Measurements from ENCODE around the gene RFTN1.
"Not testable (repeated sequence)": the region's sequence is repeated elsewhere in the genome, so short reads cannot be mapped to it uniquely, and the experiment has no call there.

Gene RFTN1

DNA sequence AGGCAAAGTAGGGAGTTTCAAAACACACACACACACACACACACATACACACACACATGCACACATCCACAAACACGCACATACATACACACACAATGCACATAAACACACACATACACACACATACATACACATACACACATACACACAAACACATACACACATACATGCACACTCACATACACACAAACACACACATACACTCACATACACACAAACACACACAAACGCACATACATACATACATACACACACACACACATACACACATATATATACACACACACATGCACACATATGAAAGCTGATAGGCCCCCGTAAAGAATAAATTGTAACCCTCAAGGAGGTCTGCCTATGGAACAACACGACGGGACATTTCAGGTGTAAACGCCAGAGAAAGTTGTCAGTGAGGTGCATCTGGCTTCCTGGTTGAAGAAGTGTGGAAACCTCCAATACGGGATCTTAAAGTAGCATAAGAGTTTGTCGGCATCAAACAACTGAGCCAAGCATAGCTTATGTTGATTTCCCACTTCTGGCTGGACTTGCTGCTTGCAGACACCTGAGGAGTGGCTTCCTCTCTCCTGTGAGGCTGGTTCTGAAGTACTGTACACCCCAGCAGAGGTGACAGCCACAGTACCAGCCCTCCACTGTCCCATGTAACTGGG is 5.8 kb downstream of the RFTN1 start:
- no peak for DNase-seq (ENCODE audit: low read depth in 3 of 3)

DNA sequence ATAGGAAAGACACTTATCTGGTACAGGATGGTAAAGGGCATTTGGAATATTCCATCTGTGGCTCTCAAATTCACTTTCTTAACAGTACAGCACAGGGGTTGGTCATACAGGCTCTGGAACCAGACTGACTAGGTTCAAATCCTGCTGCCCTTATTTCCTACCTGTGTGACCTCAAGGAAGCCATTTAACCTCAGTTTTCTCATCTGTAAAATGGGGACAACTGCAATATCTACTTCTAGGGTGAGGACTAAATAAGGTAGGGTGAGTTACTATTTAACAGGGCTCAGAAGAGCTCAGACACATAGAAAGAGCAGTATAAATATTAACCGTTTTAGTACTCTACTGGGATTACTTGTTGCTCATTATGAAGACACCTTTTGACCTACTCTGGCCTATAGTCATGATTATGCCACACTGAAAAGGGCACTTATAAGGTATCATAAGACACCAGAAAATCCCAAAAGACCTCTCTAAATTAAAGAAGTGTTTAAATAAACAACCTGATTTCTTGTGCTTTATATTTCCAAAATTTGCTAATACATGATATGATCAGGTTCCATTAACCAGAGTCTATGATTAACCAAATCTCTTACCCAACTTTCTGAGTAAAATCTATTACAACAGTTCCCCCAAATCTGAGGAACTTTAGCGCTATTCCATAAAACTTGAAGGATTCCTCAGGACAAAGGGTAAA is 6.5 kb downstream of the RFTN1 start:
- DNase-seq (ENCODE audit: low read depth in 3 of 3): no peak

DNA sequence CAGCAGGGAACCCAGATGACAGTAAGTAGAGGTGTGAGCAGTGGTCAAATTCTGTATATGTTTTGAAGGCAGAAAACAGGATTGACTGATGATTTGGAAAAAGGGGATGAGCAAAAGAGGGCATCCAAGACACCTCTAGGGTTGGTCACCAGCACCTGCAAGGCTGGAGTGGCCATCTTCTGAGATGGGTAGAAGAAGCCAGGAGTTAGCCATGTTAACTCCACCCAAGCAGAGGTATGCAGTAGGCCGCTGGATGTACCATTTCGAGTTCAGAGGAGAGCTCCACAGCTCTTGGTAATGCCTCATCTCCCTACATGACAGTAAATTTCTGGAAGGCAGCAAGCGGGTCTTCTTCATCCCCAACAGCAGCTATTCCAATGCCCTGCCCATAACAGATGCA is 7.0 kb downstream of the RFTN1 start:
- DNase-seq (ENCODE audit: low read depth in 3 of 3): no peak

DNA sequence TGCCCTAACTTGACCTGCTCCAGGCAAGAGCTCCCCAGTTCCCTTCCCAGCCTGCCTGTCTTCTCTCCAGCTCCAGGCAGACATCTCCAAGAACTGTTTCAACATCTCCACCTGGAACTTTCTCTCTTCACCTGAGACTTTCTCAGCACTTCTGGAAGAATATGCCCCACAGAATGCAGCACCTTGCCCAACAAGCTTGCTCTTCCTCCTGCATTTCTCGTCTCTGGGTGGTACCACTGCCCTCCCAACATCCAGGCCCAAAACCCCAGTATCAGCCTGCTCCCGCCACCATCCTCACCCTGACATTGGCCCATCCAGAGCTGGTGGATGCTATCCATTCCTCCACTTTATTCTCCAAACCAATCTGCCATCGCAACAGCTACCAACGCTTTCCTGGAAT is 8.8 kb downstream of the RFTN1 start:
- DNase-seq (ENCODE audit: low read depth in 3 of 3): no peak

DNA sequence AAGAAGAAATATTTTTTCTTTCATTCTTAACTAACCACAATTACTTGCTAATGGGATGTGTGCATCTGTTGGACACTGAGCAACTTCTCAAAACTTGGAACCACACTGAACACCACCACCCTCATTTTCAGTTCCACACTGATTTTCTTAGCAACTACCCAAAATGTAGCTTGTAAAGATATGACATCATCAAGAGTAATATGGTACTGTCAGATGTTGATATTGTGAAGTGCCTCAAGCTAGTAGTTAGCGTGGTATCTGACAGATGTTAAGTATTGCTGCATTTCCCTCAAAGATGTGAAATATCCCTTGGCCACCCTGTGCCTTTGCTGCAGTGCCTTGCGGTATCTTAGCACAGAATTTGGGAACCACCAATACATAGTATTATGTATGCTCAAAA is 9.3 kb downstream of the RFTN1 start:
- DNase-seq (ENCODE audit: low read depth in 3 of 3): no peak

DNA sequence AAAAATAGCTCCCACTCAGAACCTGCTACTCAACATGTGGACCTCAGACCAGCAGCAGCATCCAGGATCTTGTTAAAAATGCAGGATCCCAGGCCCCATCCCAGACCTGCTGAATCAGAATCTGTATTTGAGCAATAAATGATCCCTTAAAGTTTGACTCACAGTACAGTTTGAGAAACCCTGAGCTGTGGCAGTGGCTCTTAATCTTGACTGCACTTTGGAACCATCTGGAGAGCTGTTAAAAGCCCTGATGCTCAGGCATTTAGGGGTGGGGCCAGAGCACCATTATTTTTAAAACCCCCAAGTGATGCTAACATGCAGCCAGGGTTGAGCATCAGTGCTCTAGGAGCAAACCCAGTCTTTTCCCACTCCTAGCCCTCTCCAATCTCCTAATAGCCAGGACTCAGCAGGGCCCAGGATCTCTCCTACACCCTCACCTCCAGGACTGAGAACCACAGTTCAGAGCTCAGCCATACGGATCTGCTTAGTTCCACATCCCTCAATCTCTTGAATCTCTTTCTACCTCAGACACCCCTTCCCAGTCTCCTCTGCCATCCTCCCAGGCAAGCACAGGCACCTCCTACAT is 10.2 kb downstream of the RFTN1 start:
- no peak for DNase-seq (ENCODE audit: low read depth in 3 of 3)

DNA sequence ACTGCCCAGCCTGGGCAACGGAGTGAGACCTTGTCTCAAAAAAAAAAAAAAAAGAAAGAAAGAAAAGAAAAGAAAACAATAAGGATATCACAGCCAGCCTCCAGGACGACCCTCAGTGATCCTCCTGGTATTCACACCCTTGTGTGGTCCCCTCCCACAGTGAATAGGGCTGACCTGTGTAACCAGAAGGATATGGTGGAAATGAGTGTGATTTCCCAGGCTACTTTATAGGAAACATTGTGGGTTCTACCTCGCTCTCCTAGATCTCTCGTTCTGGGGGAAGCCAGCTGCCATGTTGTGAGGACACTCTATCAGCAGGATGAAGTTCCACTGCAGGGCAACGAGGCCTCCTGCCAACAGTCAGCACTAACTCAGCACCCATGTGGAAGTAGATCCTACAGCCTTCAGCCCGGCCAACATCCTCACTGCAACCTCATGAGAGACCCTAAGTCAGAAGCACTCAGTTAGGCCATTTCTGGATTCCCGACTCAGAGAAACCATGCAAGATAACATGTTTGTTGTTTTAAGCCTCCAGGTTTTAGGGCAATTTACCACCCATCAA is 11.1 kb downstream of the RFTN1 start:
- no peak for DNase-seq (ENCODE audit: low read depth in 3 of 3)

DNA sequence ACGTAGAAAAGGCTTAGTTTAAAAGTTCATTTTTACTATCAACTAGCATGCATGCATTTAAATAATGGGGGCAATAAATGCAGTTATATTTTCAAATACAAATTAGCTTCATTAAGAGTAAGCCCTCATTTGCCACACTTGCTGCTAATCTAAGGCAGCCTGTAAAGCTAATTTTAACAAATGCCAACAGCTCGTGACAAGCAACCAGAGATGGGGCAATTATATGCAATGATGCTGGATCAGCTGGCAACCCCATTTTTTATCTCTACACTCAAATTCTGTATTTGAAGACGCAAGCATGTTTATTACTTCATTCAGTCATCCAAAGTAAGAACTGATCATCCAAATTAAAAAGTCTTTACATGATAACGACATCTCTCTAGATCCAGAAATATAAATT is 12.1 kb downstream of the RFTN1 start:
- no peak for DNase-seq (ENCODE audit: low read depth in 3 of 3)

DNA sequence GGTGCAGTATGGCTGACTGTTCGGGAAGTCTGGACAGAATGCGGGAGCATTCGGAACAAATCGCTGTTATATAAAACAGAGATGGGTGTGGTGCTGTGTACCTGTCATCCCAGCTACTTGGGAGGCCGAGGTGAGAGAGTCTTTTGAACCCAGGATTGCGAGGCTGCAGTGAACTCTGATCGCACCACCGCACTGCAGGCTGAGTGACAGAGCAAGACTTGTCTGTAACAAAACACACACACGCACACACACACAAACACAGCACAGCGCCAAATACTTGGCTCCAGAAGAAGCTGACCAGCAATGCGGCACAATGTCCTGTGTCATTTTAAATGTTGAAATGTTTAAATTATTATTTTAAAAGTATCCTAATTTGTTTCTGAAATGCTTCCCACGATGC is 12.6 kb downstream of the RFTN1 start:
- no peak for DNase-seq (ENCODE audit: low read depth in 3 of 3)

DNA sequence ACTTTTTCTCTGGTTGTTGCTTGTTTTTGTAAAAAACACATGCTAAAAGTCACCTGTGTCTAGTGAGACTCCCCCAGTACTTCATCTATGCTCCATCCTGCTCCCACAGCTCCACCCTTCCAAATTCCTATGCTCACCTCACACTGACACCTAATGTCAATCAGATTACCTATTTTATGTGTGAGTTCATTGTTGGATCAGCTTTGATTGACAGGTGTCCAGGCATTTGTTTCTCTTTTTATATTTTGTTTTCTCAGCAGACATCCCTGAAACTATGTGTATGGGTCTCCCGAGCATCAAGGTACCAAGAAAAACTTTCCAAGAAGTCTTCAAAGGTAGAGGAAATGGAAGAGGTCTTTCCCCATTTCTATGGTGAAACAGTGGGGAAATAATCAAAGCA is 13.4 kb downstream of the RFTN1 start:
- no peak for DNase-seq (ENCODE audit: low read depth in 3 of 3)

DNA sequence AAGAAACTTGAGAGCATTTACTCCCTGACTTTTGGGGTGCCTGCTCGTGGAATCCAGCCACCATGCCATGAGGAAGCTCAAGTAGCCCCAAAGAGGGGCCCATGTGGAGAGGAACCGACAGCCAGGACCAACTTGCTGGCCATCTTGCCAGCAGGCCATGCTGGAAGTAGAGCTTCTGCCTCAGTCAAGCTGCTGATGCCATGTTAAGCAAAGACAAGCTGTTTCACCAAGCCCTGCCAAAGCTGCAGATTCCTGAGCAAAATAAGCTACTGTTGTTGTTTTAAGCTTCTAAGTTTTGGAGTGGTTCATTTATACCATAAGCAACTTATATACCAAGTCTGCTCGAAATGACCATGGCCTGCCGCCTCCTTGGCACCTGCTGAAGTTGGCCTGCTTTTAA is 14.1 kb downstream of the RFTN1 start:
- no peak for DNase-seq (ENCODE audit: low read depth in 3 of 3)

DNA sequence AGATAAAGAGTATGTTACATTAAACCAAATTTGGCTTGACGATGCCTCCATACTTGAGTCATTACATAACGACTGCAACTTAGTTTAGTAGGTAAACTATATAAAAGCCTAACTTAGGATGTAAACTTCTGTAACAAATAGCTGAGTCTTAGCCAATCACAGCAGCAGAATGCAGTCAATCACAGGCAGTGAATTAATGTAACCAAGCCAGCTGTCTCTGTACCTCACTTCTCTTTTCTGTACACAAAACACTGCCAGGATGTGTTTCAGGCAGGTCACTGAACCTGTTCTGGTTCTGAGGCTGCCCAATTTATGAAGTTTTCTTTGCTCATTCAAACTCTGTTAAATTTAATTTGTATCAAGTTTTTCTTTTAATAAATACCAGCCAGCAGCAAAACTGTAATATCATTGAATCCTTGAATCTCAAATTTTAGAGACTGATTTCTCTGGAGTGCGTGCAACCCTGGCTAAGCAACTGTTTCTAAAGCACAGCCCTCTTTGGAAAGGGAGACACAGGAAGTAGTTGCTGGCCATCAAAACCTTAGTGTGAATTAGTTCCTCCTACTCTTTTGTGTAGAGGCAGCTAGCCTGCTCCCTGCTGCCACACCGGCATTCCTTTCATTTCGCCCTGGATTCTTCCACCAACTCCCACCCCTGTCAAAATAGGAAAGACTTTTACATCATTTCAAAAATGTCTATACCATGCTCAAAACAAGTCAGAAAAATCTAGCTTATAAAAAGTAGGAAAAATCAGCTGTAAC is 15.2 kb downstream of the RFTN1 start:
- DNase-seq (ENCODE audit: low read depth in 3 of 3): no peak

DNA sequence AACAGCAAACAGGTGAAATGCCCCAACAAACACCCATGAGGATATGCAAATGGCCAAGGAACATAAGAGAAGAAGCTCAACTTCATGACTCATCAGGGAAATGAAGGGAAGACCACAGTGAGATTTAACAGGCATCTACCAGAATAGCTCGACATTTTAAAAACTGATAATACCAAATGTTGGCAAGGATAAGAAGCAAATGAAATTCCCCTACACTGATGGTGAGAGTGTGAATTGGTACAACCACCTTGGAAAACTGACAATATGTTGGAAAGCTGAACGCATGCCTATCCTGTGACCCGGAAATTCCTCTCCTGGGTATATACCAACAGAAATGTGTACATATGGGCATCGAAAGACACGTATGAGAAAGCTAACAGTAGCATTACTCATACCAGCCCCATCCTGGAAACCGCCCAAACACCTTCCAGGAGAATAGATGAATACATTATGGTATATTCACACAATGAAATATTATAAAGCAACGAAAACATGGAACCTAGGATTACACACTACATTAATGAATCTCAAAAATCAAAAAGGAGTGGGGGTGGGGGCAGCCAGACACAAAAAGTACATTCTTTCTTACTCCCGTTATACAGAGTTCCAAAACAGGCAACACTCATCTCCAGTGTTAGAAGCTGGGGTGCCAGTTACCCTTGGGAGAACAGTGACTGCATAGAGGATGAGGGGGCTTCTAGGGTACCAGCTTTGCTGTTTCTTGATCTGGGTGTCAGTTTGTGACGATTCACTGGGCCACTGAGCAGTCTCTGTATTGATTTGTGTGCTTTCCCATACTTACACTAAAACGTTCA is 16.9 kb downstream of the RFTN1 start:
- no peak for DNase-seq (ENCODE audit: low read depth in 3 of 3)

DNA sequence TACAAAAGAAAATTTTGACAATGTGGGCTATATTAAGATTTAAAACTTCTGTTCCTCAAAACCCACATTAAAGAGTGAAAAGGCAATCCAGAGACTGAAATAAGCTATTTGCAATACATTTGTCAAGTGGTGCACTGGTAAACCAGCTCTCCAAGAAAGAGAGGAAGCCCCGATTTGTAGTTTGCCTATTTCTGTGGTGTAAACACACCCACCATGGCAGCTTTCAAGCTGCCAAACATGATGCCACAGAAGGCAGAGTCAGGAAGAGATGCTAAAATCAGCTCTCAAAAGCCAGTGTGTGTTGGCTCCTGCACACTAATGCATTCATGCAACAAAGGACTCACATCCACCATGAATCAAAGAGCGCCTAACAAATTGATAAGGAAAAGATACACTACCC is 17.5 kb downstream of the RFTN1 start:
- DNase-seq (ENCODE audit: low read depth in 3 of 3): no peak

DNA sequence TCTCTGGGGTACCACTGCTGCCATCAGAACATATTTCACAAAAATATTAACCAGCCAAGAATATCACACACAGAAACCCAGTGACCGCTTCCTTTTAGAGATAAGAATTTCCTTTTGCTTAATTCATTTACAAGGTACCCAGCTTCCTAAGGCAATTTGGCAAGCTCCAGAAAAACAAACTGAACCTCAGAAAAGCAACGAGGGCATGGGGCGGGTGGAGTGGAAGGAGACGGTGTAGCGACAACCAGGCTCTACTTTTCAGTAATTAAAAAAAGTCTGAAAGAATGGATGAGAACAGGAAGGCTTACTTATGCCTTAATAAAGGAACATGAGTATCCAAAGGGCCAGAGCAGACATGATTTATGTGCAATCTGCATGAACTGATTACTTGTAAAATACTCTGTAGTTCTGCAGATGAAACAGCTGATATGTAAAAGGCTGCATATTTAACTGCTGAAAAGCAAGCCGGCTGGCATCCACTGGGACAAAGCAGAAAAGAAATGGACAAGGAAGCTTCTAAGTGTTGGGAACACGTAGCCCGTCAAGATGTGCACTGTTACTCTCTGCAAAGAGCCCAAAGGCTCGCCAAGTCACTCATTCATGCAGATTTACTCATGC is 18.6 kb downstream of the RFTN1 start:
- DNase-seq (ENCODE audit: low read depth in 3 of 3): no peak

DNA sequence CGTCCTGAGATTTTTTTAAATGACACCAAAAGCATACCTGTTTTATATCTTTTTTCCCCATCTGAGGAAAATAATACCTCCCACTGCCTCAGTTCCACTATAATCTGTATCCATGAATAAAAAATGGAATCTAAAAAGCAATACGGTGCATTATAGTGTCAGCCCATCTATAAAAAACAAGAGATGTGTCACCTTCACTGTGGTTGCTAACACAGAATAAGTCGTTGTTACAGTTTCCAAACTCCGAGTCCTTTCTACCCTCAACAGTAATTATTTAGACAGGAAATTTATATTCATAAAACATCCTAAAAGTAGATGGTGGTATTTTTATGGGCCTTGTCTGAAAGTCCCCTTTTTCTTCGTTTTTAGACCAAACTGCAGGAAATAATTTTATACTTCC is 19.4 kb downstream of the RFTN1 start:
- no peak for DNase-seq (ENCODE audit: low read depth in 3 of 3)

DNA sequence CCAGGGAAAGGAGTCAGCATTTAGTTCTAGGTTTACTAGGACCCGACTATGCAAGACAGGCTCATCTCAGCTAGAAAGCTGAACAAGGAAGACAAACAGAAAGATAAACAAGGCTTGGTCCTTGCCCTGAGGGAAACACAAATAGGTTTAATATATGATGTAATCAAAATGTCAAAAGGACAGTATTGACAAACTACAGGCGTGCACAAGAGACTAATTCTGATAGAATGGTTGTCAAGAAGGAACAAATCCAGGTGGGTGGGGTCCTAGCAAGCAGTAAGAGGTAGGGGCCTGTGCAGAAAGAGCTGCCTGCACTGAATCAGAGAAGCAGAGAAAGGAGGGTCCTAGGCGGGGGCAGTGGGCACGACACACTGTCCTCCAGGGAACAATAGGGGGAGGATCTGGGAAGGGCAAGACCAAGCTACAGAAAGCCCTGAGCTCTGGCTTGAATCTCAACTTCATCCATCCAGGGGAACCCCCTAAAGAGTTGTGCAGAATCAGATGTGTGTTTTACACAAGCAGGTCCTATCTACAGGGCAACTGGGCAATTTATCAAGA is 23.4 kb downstream of the RFTN1 start:
- no peak for DNase-seq (ENCODE audit: low read depth in 3 of 3)

DNA sequence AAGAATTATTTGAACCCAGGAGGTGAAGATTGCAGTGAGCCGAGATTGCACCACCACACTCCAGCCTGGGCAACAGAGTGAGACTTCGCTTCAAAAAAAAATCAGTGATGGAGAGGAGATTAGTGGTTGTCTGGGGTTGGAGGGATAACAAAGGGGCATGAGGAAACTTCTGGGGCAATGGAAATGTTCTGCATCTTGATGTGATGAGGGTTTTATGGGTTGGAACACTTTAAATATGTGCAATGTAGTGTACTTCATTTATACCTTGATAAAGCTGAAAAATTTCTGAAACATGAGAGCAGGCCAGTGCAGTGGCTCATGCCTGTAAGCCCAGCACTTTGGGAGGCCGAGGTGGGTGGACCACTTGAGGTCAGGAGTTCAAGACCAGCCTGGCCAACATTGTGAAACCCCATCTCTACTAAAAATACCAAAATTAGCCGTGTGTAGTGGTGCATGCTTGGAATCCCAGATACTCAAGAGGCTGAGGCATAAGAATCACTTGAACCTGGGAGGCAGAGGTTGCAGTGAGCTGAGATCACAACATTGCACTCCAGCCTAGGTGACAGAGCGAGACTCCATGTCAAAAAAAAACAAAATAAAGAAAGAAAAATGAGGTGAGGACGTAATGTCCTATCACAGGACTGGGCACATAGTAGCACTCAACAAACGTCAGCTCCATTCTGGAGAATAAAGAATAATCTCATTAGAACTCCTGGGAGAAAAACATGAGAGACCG is 24.0 kb downstream of the RFTN1 start:
- not testable (repeated sequence) for DNase-seq (ENCODE audit: low read depth in 3 of 3)

DNA sequence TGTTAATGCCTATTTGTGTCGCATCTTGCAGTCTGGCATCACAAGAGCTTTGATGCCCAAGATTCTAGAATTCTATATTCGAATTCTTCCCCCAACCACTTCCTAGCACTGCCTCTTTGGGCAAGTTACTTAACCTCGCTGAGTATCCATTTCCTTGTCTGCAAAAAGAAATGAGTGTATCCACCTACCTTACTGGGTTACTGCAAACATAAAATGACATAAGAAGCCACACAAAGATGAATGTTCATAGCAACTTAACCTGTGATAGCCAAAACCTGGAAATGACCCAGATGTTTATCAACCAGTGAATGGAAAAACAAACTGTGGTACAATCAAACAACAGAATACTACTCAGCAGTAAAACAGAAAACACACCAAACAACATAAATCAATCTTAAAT is 24.9 kb downstream of the RFTN1 start:
- DNase-seq (ENCODE audit: low read depth in 3 of 3): no peak
